ENCODE data around the gene S100A2.
A peak's percentile ranks its signal among the peaks of the same experiment; 100 is the strongest.
"Not testable (repeated sequence)": the region's sequence is repeated elsewhere in the genome, so short reads cannot be mapped to it uniquely, and the experiment has no call there.

S100A2 gene

GRCh38 chr1:153527023-153527682, 38.5 kb downstream of the S100A2 start:
- DNase-seq (ENCODE audit: low read depth) = no peak
- no peak overlapping the region for H3K4me3 ChIP-seq (ENCODE audit: control insufficient read depth, low read depth, low read length)
- TF ChIP-seq, protein P1, sequence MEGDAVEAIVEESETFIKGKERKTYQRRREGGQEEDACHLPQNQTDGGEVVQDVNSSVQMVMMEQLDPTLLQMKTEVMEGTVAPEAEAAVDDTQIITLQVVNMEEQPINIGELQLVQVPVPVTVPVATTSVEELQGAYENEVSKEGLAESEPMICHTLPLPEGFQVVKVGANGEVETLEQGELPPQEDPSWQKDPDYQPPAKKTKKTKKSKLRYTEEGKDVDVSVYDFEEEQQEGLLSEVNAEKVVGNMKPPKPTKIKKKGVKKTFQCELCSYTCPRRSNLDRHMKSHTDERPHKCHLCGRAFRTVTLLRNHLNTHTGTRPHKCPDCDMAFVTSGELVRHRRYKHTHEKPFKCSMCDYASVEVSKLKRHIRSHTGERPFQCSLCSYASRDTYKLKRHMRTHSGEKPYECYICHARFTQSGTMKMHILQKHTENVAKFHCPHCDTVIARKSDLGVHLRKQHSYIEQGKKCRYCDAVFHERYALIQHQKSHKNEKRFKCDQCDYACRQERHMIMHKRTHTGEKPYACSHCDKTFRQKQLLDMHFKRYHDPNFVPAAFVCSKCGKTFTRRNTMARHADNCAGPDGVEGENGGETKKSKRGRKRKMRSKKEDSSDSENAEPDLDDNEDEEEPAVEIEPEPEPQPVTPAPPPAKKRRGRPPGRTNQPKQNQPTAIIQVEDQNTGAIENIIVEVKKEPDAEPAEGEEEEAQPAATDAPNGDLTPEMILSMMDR (IDR thresholded peaks at IDR 0.05; ENCODE audit: control insufficient read depth, insufficient read depth, low read depth, low read length, missing control alignments) = no peak

DNA sequence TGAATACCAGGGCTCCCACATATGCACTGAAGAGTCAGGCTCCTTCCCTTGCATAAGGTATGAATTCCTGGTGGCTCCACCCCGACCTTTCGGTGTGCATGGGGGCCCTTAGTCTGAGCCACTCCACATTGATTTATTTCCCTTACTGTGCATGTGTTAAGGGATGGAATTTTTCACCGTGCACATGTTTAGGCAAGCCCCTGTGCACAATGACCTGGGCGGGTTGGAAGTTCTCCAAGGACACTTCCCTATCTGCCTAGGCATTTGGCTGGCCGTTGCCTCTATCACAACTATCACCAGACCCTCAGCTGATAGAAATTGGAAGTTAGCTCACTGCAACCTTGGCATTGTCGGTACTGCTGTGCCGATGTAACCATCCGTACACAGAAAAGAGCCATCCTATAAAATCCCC, 39.5 kb downstream of the S100A2 start:
- H3K4me3 ChIP-seq (ENCODE audit: control insufficient read depth, low read depth, low read length) = no peak overlapping the region
- no peak for DNase-seq (ENCODE audit: low read depth)
- TF ChIP-seq, protein P1 (IDR thresholded peaks at IDR 0.05; ENCODE audit: control insufficient read depth, insufficient read depth, low read depth, low read length, missing control alignments) = no peak

- no peak for DNase-seq (ENCODE audit: low read depth)
- TF ChIP-seq, protein P1 (IDR thresholded peaks at IDR 0.05; ENCODE audit: control insufficient read depth, insufficient read depth, low read depth, low read length, missing control alignments) = peak; percentile 2
- no peak overlapping the region for H3K4me3 ChIP-seq (ENCODE audit: control insufficient read depth, low read depth, low read length)
These were observed 40.4 kb downstream of the S100A2 start for GRCh38 chr1:153525088-153525728.

DNA sequence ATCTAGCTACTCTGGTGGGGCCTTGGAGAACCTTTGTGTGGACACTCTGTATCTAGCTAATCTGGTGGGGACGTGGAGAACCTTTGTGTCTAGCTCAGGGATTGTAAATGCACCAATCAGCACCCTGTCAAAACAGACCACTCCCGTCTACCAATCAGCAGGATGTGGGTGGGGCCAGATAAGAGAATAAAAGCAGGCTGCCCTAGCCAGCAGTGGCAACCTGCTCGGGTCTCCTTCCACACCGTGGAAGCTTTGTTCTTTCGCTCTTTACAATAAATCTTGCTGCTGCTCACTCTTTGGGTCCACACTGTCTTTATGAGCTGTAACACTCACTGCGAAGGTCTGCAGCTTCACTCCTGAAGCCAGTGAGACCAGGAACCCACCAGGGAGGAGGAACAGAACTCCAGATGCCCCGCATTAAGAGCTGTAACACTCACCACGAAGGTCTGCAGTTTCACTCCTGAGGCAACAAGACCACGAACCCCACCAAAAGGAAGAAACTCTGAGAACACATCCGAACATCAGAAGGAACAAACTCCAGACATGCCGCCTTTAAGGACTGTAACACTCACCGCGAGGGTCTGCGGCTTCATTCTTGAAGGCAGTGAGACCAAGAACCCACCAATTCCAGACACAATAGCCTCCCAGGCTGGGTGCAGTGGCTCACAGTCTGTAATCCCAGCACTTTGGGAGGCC, 43.1 kb downstream of the S100A2 start:
- DNase-seq (ENCODE audit: low read depth); H3K4me3 ChIP-seq (ENCODE audit: control insufficient read depth, low read depth, low read length): not testable (repeated sequence)

DNA sequence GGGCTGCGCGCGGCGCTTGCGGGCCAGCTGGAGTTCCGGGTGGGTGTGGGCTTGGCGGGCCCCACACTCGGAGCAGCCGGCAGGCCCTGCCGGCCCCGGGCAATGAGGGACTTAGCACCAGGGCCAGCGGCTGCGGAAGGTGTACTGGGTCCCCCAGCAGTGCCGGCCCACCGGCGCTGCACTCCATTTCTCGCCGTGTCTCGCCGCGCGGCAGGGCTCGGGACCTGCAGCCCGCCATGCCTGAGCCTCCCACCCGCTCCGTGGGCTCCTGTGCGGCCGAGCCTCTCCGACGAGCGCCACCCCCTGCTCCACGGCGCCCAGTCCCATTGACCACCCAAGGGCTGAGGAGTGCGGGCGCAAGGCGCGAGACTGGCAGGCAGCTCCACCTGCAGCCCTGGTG, 43.8 kb downstream of the S100A2 start:
- H3K4me3 ChIP-seq (ENCODE audit: control insufficient read depth, low read depth, low read length); DNase-seq (ENCODE audit: low read depth): not testable (repeated sequence)

- TF ChIP-seq, protein P1 (IDR thresholded peaks at IDR 0.05; ENCODE audit: control insufficient read depth, insufficient read depth, low read depth, low read length, missing control alignments) = no peak
- DNase-seq (ENCODE audit: low read depth) = no peak
- no peak overlapping the region for H3K4me3 ChIP-seq (ENCODE audit: control insufficient read depth, low read depth, low read length)
These were observed 44.7 kb downstream of the S100A2 start for GRCh38 chr1:153520818-153521476.

- not testable (repeated sequence) for DNase-seq (ENCODE audit: low read depth); H3K4me3 ChIP-seq (ENCODE audit: control insufficient read depth, low read depth, low read length)
These were observed 45.4 kb downstream of the S100A2 start for GRCh38 chr1:153520137-153520691.

DNA sequence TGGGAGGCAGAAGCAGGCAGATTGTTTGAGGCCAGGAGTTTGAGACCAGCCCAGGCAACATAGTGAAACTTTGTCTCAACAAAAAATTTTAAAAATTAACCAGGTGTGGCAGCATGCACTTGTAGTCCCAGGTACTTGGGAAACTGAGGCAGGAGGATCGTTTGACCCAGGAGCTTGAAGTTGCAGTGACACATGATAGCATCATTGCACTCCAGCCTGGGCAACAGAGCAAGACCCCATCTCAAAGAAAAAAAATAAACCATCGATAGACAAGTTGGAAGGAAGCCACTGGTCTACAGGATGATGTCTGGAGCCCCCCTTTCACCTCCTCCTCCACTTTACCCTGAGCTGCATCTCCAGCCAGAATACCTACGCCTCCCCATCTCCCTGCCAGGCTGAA, 46.4 kb downstream of the S100A2 start:
- no peak for DNase-seq (ENCODE audit: low read depth)
- no peak overlapping the region for H3K4me3 ChIP-seq (ENCODE audit: control insufficient read depth, low read depth, low read length)
- TF ChIP-seq, protein P1 (IDR thresholded peaks at IDR 0.05; ENCODE audit: control insufficient read depth, insufficient read depth, low read depth, low read length, missing control alignments) = no peak
